Limb (tissue), 2 donors: ENCODE measurements around the gene TMIE.
A peak's percentile ranks its signal among the peaks of the same experiment; 100 is the strongest.

Experiments
- DNase-seq, 2 donors: peaks; one replicate each; pipeline ENCODE4 v3.0.0-alpha.2; 2016; ENCODE audit errors: extremely low spot score in 2 of 2

TMIE gene

DNA sequence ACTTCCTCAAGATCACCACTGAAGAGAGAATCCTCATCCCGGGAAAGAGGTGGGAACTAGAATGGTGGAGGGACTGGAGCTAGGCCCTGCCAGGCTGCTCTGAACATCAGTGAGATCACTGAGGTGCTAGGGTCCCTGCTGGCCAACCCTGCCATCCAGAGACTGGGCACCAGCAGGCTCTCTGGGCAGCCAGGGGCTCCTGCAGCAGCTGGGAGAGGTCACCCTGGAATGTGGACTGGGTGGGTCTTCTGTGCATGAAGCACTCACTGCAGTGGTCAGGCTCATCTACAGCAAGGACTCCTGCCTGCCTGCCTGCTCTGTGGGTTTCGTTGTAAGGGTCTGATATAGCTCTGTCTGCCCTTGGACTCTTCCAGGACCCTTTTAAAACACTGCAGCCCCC lies 32.6 kb upstream of the TMIE start:
- peak in 1 of 2 donors; percentile 14 for DNase-seq

GRCh38 chr3:46669191-46669999 lies 31.8 kb upstream of the TMIE start:
- peak in 1 of 2 donors; percentile 12 for DNase-seq

DNA sequence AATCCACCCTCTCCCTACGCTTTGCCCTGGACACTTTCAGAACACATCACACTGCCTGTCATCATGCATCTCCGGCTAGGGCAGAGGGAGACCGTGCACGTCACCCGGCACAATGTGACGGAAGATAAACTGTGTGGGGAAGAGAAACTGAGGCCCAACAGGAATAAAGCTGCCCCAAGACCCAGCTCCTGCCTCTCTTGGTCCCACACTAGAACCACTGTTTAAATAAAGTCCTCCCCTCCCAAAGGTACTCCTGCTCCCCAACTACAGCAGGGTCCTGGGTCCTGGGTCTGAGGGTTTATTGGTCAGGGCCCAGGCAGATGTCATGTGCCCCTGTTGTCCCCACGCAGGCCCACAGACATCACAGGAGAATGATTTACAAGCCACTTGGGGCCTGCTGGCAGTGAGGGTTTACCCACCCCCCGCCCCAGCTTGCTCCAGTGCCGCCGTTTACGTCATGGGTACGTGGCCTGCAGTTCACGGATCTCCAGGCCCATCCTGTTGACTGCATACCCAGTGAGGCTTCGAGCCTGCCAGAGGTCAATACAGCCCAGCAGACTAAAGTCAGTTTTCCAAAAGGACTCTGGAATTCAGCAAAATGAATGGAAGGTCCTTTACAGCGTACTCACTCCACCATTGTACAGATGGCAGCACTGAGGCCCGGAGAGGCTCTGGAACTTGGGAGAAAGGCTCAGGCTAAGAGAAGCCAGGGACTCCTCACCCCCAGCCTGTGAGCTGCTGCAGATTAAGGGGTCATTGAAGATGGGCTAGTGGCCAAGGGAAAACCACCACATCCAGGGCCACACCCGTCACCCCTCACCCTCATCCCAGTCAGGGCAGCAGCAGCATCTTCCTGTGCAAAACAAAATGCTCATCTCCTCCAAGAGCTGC lies 30.9 kb upstream of the TMIE start:
- DNase-seq, result peak in 1 of 2 donors; percentile 14

GRCh38 chr3:46670891-46671427 lies 30.2 kb upstream of the TMIE start:
- no peak for DNase-seq

DNA sequence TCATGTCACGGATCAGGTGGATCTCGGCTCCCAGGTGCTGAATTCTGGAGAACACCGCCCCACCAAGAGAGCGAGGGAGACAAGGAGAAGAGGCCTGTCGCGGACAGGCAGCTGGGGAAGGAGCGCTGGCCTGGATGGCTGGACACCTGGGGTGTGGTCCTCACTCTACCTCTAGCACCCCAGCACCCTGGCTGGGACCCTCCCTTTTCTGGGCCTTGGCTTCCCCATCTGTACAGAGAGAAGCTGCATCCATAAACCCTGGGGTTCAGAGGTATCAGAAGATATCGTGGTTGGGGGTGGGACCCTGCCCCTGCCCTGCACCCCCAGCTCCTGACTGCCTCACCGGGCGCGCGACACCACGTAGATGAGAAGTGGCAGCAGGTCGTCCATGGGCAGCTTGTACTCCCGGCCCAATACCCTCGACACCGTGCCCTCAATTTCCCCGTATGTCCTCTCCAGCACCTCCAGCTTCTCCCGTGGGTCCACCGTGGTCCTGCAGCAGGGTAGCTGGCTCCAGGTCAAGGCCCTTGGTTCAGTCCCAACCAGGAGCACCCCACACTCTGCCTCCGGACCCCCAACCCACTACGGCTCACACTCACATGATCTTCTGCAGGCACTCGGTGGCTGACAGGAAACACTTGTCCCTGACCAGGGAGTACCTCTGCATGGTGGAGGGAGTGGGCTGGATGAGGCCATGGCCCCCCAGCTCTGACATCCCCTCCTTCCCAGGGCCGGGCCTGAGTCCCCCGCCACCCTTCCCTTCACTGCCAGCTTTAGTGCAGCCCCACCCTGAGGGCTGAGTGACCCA lies 29.4 kb upstream of the TMIE start:
- peak in 1 of 2 donors; percentile 13 for DNase-seq

- no peak for DNase-seq
Measured at GRCh38 chr3:46672349-46672695, 28.9 kb upstream of the TMIE start.

- DNase-seq, result peak in 1 of 2 donors; percentile 17
Measured at GRCh38 chr3:46673151-46674030, 27.8 kb upstream of the TMIE start.

DNA sequence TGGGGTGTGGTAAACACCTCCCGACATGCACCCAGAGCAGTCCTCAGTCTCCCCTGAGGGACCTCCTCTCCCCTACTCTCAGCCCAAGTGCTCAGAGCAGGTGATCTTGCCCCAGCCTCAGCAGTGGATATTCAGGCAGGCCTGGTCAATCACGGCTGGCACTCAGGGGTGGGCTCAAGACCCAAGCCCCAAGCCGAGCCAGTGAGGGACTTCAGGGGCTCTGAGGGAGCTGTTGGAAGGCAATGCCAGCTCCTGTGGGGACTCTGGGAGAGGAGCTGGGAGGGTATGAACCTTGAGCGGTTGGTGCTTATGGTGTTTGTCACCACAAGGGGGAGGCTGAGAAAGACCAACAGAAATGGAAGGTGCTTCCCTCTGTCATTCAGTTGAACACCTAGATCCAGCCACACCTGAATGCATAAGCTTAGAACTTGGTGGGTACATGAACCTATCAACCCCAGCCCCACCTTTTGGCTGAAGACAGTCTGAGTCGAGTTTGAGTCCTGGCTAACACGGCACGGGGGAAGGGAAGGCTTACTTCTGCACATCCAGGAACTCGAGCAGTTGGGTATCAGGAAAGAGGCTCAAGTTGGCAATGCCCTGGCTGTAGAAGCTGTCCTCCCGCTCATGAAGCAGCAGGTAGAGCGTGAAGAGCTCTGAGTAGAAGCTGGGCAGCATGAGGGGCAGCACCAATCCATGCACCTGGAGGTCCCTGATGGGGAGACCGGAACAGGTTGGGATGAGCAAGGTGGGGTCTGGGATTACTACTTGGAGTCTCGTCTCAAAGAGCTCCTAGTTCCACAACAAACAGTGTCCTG lies 27.0 kb upstream of the TMIE start:
- no peak for DNase-seq

GRCh38 chr3:46675426-46675825 lies 25.8 kb upstream of the TMIE start:
- no peak for DNase-seq

DNA sequence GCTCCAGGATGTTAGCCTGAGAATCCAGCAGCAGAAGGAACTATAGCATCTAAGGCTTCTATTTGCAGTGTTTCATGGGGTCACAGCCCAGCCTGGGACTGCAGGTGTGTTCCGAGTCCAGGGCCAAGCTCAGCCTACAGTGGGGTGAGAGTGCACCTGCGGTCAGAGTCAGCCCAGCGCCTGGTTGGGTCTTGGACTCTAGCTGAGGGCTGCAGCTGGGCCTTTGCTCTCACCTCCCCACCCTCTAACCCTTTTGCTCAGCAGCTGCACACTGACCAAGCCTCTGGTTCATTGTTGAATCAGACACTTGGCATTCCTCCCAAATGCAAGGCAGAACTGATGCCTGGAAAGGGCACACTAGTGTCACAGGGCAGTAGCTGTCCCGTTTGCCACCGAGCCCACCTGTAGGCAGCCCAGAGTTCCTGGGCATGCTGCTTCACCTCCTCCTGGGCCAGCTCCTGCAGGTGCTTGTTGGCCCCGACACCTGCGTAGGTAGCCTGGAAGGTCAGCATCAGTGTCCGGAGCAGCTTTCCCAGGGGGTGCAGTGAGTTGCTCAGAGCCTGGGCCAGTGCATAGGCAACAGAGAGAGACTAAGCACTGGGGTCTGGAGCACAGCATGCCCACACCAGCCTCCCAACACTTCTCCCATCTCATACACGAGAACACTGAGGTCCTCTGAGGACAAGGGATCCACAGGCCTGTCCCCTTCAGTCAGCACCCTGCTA lies 25.2 kb upstream of the TMIE start:
- no peak for DNase-seq

DNA sequence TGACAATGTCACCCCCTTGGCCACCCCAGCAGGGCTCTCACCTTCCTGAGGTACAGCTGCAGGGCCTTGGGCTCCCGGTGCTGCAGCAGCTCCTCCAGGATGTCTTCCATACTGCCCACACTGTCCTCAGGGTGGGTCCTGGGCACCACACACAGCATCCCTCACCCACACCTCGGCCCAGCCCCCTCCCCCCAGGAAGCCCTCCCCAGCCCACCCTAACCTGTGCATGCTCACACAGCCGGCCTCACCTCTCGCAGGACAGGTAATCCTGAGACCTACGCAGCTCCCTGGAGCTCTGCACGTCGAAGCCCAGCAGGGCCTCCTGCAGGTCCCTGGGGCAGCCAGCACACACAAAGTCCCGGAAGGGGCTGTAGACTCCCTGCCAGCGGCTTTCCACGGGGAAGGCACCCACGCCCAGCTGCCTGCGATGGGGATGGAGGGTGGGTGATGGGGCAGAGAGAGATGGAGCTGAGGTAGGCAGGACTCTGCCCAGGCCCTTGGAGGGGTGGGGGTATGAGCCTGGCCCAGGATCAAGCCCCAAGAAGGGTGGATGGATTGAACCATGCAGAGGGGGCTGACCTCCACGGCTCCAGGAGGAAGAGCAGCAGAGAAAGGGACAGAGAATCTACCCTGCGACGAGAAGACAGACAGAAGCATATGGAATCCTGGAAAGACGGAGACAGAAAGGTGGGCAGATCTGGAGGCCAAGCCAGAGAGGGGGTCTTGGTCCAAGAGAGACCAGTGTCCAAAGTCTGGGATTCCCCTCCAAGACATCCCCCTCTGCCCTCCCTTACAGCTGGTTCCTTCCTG lies 24.4 kb upstream of the TMIE start:
- no peak for DNase-seq

DNA sequence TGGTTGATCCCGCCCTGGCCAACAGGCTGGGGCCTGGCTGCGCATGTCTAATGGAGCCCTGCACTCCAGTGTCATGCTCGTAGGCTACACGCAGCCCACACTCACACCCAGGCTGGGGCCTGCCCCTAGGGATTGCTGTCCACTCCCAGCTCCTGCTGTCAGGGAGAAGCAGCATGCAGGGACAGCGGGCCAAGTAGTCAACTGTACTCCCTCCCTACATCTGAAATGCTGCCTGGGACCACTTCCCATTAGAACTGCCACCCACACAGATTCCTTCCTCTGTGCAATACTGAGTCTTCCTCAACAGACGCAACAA lies 23.8 kb upstream of the TMIE start:
- no peak for DNase-seq

GRCh38 chr3:46678280-46678679 lies 22.9 kb upstream of the TMIE start:
- DNase-seq, result no peak

GRCh38 chr3:46679681-46680080 lies 21.5 kb upstream of the TMIE start:
- DNase-seq, result no peak

DNA sequence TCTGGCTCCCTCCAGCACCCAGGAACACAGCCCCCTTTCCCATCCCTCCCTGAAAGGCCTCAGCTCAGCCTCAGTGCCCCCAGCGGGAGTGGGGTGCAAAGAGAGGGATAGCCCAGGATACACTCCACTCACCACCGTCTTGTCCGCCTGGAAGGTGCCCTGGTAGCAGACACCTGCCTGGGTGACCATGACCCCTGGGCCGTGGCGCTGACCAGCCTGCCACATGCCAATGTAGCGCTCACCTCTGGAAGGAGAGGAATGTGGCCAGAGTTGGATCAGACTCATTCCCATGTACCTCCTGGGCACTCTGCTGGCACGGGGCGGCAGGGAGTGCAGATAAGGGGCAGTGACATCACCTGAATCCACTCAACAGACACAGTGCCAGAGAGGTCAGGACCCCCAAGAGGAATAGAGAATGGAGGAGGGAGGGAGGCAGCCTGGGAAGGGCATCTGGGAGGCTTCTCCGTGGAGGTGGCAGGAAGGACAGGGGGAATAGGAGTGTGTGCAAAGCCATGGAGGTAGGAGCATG lies 20.8 kb upstream of the TMIE start:
- no peak for DNase-seq

GRCh38 chr3:46681387-46681786 lies 19.8 kb upstream of the TMIE start:
- DNase-seq, result no peak

DNA sequence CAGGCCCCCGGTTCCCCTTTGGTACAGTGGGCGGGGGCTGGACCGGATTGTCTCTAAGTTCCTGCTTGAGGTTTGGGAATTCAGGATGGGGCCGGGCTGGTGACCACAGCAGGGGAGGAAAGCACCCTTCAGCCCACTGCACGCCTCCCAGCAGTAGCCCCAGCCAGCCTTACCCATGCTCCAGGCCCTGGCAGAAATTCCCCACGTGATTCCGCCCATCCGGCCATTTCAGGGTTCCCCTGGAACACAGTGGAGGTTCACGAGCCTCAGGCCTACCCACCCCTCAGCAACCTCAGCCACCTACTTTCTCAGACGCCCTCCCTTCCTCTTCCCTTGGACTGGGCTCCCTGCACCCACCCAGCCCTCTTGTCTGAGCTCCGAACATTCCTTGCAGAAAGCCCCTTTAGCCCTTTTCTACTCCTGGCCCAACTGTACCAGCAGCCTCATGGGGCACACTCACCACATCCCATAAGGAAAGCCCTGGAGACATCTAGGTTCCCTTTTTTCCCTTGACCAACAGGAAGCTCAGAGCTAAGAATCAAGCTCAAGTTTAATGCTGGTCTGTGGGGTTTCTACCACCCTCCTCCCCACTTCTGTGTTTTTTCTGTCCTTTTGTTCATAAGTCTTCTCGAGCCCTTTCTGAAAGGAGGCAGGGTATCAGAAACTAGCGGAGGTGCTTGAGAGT lies 19.2 kb upstream of the TMIE start:
- no peak for DNase-seq

GRCh38 chr3:46682974-46683373 lies 18.2 kb upstream of the TMIE start:
- no peak for DNase-seq
